Fibroblast of skin of scalp (primary cell): ENCODE data around the gene NCOA4. TPM values are rescaled to one million over a fixed set of nuclear protein-coding genes. Genes with fewer than 3 reads are reported as not detected.
"Not testable (repeated sequence)": the region's sequence is repeated elsewhere in the genome, so short reads cannot be mapped to it uniquely, and the experiment has no call there.

ENCODE experiments used
- DNase-seq: peaks from one replicate; pipeline ENCODE4 v3.0.0-alpha.2; 2013
- polyA plus RNA-seq, 2 experiments: library from polyadenylated mRNA; unstranded; fragments of 120-200 nt; gene quantifications; one replicate each; pipeline ENCODE4 v1.2.1, GENCODE V29; 2013; ENCODE audit not compliant: insufficient read length in 2 of 2

NCOA4 gene
- polyA plus RNA-seq (2013, experiment 1 of 2; ENCODE audit: insufficient read length) = 81.8 TPM
- polyA plus RNA-seq (2013, experiment 2 of 2; ENCODE audit: insufficient read length) = 91.3 TPM

DNA sequence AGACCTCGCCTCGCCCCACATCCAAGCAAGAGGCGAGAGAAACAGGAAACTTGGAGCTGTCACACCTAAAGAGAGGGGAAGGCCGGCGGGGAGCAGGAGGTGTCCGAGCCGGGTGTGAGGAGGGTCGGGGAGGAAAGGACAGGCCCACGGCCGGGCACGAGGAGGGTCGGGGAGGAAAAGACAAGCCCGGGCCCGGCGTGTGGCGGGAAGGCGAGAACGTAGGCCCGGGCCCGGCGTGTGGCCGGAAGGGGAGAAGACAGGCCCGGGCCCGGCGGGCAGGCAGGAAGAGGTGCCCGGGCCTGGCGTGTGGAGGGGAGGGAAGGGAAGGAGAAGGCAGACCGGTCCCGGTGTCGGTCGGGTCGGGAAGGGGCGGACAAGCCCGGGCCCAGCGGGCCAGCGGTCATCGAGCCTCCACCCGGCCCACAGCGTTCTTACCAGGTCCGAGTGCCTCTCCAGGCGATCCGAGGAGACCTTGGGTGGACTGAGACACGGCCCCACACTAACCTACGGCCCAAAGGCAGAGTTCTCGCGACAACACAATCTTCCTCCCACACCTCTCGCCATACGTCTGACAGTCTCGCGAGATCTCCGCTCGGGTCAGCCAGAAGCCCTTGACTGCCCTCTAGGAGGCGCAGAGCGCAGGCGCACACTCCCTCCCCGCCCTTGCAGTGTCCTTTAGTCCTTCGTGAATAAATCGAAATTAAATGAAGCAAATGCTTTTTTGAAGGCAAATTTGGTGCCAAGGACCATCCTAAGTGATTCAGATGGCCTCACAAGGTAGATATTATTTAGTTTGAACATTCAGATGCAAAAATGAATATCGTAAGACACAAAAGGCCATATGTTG lies at the start of gene NCOA4:
Gene NCOA4, minus strand, starts transcription at position 533 of the 847 bp plus-strand sequence. CDS start 13,943 bp downstream, outside the sequence.
- DNase-seq = peak; percentile 99

DNA sequence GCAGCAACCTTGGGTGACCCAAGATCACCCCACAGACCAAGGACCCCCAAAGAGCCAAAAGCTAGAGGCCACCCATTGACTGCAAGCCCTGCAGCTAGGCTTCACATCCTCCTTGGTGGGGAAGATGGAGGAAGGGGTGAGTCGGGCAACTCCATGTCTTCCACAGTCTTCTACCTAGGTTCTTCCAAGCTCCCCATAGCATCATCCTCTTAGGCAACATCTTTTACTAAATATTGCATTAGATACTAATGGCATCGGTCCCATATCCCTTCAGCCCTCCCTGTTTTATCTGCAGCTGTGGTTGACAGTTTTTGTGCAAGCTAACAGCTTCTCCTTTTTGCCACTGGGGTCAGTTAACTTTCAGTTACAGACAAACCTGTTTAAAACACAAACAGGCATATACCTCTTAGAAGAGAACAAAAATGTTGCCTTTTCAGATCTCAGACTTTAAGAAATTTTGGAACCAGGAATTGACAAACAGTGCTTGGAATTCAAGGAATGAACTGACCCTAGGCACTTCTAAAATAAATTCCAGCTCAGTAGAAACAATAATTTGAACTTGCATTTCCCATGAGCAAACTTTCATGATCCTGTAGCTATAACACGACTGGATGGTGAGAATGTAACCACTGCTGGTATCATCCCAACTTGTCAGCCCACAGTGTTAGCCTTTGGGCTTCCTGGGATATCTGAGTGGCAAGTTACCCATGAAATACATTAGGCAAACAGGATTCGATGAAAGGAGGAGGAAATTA lies 49.6 kb upstream of the NCOA4 start:
- no peak for DNase-seq

DNA sequence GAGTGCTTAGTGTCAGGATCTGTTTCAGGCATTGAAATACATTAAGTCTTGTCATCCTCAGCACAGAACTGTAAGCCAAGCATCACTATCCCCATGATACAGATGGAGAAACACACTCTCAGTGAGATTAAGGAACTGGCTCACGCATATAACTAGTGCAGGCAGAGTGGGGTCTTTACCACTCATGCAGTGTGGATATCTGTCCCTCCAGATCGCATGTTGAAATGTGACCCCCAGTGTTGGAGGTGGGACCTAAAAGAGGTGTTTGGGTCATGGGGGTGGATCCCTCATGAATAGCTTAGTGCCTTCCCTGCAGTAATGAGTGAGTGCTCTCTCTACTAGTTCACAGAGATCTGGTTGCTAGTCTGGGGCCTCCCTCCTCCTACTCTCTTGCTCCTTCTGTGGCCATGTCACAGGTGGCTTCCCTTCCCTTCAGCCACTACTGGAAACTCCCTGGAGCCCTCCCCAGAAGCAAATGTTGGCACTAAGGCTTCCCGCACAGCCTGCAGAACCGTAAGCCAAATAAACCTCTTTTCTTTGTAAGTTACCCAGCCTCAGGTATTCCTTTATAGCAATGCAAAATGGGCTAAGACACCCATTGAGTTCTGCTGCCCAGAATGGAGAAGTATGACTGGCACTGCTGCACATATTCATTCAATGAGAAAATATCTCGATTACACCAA lies 47.4 kb upstream of the NCOA4 start:
- DNase-seq = no peak

DNA sequence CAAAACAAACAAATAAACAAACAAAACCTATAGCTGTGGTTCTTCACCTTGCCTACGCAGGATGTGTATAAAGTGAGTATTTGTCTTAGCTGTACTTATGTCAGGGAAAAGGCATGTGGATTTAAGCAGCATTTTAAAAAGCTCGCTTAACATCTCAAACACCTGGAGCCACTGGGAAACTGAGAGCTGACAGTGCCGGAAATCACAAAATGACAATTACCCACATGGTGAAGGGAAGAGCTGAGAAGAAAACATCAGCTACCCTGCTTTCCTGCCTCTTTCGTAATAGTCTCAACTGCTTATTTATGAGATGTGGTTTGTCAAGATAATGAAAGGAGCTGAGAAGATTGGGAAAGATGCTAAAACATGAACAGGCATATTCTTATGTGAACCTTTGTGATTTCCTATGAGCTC lies 46.7 kb upstream of the NCOA4 start:
- no peak for DNase-seq

DNA sequence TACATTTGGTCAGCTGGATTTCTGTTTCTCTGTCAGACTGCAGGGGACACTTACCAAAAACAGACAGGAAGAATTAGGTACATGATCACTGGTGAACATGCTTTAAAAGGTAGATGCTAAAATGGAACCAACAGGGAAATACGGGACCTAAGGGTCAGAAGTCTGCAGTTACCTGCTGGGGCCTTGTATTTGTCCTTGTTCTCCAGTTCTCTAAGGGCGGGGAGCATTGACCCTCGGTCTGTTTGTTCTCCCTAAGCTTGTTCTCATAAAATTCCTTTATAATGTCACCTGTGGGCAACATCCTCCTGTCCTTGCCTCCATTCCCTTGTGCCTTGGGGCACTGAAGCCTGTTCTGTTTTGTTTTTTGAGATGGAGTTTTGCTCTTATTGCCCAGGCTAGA lies 45.4 kb upstream of the NCOA4 start:
- DNase-seq = no peak

DNA sequence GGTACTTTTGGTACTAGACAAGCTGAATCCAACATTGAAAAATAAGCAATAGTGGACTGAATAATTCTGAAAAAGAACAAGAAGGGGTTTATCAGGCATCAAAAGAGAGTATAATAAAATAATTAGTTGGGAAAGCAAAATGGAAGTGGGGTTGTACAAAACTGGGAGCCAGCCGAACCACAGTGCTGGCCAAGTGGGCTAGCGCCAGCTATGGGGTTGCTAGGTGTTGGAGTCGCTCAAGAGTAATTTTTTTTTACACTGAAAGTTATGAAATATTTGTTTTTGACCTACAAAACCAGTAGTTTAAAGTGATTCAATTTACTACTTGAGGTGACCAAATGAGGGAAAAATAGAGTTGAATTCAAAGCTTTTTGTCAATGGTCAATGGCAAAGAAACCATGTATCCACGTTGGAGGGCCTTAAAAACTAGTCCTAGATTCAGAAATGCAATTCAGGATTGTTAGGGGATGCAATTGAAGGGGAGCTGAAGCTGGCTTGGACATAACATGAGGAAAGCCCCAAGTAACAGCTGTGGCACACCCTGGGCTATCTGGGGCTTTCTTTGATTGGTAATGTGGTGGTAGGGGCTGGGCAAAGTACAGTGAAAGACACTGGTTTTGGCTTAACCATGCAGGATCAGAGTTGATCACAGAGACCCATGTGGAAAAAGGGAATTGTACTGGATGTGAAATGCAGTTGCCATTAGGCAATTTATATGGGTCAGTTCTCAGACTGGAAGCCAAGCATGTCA lies 43.9 kb upstream of the NCOA4 start:
- no peak for DNase-seq

DNA sequence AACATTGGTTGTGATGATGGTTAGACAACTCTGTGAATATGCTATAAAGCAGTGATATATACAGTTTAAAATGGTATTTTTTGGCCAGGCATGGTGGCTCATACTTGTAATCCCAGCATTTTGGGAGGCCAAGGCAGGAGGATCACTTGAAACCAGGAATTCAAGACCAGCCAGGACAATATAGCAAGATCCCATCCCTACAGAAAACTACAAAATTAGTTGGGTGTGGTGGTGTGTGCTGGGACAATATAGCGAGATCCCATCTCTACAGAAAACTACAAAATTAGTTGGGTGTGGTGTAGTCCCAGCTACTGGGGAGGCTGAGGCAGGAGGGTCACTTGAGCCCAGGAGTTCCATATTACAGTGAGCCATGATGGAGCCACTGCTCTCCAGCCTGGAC lies 43.1 kb upstream of the NCOA4 start:
- no peak for DNase-seq

DNA sequence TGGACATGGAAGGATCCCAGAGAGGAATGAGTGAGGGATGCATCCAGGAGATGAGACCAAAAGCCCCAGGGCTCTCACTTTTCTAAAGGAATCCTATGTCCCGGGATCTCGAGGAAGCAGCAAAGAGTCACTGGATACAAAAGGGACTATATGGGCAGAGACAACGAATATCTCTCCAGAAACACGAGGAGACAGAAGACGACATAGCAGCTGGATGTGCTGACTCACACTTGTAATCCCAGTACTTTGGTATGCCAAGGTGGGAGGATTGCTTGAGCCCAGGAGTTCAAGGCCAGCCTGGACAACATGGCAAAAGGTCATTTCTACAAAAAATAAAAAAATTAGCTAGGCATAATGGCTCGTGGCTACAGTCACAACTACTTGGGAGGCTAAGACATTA lies 40.3 kb upstream of the NCOA4 start:
- no peak for DNase-seq

DNA sequence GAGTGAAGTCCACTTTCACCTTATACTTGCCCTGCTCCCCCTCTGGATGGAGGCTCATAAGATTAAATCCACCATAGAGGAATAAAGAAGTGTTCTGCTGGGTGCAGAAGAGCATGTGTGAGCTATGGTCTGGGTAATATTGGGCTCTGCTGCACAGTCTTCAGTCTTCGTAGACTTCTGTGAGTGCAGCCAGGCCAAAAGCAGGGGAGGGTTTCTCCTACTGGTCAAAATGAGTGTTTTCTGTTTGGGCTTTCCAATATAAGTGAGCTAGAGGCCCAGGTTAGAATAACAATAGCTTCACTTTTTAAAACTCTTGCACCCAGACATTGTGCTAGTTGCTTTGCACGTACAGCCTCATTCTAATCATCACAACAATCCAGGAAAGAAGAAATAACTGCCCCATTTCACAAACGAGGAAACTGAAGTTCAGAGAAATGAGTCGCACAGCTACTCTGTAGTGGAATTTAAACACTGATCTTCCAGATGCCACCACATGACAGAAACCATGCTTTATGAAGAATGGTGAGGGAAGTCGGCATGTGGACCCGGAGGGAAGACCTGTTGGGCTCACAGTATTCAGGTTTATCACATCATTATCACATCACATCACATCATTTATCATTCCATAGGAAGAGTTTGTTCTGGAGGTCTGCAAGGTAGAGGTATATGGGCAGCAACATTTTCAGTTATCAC lies 39.5 kb upstream of the NCOA4 start:
- DNase-seq = no peak

DNA sequence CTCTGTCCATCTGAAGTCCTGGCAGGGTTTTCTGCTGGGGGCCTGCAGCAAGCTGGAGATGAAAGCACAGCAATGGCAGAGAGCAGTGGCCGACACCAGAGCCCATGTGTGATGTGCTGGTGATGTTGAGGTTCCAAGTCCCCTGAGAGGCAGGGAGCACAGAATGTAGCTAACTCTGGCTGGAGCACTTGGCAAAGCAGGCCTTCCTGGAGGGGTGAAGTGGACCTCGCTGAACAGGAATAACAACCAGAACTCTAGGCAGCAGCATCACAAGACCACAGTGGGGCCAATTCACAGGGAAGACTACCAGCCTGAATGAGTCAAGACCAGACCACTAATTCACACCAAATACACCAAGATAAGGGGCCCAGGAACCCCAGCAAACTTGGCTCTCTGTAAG lies 38.5 kb upstream of the NCOA4 start:
- DNase-seq = no peak

DNA sequence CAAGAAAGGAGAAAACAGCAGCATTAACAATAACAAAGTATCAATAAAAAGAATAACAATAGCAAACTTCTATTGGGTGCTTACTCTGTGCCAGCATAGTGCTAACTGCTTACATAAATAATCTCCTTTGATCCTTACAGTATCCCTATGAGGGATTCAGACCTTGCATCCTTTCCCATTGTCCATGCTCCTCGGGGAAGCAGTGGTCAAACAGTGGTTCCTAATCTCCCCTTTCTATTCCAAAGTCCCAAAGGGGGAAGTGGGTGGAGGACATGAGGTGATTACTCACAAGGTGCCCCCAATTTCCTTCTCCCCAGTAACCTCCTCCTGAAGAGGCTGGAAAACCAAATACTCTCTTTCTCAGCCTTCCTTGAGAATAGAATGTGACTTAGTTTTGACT lies 37.7 kb upstream of the NCOA4 start:
- no peak for DNase-seq

DNA sequence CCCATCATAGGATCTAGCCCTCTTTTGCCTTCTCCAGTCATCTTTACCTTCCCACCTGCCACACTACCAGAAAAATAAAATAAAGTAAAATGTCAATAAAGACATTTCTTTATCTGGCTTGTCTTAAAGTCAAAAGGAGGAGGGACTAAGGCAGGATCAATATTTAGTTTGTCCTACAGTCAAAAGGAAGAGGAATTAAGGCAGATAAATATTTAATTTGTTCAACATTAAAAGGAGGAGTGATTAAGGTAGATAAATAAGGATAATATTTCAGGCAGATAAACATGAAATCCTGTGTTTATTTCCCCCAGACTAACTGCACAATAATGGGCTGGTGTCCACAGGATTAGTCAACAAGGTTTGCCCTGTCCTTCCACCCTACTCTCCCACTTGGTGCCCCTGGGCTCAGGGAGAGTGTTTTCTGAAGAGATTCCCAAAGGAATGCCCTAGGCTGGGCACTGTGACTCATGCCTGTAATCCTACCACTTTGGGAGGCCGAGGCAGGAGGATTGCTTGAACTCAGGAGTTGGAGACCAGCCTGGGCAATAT lies 33.9 kb upstream of the NCOA4 start:
- DNase-seq = no peak

DNA sequence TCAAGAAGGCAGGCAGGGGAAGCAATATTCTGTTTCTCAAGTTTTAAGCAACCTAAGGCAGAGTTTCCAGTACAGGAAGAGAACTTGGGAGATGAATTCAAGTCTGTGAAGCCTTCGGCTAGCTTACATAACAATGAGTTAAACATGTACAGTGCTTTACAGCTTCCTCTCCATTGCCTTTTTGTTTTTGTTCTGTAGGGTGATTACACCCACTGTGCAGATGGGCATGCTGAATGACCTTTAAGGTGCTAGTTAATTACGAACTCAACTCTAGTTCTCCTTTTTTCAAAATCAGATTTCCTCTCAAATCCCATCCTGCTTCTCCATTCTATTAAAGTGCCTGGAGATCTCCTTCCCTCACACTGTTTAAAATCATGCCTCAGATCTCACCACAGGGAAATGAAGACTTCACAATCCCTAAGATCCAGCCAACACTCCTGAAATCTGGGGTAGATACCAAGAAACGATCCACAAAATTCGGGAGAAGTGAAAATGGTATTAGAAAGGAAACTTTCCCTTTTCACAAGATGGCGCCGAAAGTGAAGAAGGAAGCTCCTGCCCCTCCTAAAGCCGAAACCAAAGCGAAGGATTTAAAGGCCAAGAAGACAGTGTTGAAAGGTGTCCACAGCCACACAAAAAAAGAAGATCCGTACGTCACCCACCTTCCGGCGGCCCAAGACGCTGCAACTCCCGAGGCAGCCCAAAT lies 32.5 kb upstream of the NCOA4 start:
- no peak for DNase-seq

DNA sequence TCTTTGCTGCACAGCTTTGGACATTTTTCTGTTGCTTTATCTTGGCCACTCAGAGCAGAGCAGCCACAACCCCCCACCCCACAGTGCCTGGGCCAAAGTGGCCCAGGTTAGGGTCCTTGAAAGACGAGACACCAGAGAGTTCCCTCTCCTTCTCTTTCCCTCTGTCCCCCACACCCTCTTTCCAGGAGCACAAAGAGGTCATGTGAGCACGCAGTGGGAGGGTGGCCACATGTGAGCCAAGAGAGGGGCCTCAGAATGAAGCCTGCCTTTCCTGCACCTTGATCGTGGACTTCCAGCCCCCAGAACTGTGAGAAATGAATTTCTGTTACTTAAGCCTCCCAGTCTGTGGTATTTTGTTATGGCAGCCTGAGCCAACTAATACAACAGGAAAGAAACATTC lies 30.3 kb upstream of the NCOA4 start:
- DNase-seq = no peak

DNA sequence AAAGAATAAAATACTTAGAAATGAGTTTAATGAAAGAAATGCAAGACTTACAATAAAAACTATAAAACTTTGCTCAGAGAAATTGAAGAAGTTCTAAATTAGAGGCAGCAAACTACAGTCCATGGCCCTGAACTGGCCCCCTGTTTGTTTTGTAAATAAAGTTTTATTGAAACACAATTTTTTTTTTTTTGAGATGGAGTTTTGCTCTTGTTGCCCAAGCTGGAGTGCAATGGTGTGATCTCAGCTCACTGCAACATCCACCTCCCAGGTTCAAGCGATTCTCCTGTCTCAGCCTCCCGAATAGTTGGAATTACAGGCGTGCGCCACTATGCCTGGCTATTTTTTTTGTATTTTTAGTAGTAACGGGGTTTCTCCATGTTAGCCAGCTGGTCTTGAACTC lies 27.5 kb upstream of the NCOA4 start:
- DNase-seq = not testable (repeated sequence)

DNA sequence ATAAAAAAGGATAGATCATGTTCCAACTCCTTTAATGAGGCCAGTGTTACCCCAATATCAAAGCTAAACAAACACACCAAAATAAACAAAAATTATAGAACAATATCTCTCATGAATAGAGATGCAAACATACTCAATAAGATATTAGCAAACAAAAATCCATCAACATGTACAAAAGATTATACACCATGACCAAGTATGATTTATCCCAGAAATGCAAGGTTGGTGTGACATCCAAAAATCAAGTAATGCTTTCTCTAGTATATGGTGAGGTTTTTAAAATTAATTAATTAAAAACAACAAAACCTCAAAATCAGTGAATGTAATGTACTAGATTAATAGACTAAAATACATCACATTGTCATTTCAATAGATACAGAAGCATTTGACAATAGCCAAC lies 26.6 kb upstream of the NCOA4 start:
- DNase-seq = no peak

DNA sequence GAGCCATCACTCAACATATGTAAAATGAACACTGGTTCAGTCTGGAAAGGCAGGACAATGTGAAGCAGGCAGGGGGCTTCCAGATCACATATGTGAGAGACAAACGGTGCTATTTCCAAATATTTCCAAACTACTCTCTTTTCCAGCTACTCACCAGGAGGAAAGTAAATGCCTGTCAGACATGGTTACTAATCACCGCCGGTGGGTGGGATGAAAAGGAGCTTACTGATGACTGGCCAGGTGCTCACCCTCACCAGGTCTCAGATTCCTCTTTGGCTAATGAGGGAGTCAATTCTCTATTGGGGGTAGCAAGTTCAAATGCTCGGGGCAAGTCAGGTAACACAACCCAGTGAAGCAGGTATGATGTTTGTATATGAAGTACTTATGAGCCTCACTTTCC lies 25.3 kb upstream of the NCOA4 start:
- no peak for DNase-seq

DNA sequence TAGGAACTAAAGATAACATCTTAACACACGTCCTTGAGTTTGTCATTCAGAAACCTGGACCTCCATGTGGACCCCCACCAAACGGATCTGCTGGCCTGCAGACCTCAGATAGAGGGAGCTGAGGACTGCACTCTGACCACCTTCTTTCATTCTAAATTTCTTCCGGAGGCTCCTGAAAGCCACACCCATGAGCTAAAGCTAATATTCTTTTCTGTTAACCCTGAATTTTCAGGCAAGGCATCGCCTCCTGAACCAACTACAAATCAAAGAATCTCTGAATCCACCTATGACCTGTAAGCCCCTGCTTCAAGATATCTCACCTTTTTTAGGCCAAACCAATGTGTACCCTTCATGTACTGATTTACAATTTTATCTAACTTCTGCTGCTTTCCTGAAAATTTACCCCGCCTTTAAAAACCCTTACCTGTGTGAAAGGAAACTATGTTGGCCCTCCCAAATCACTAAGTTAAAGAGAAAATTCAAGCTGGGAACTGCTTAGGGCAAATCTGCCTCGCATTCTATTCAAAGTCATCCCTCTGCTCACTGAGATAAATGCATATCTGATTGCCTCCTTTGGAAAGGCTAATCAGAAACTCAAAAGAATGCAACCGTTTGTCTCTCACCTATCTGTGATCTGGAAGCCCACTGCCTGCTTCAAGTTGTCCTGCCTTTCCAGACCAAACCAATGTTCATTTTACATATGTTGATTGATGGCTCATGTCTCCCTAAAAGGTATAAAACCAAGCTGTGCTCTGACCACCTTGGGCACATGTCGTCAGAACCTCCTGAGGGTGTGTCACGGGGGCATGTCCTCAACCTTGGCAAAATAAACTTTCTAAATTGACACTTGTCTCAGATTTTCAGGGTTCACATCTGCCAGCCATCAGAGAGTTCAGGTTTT lies 23.4 kb upstream of the NCOA4 start:
- DNase-seq = no peak

DNA sequence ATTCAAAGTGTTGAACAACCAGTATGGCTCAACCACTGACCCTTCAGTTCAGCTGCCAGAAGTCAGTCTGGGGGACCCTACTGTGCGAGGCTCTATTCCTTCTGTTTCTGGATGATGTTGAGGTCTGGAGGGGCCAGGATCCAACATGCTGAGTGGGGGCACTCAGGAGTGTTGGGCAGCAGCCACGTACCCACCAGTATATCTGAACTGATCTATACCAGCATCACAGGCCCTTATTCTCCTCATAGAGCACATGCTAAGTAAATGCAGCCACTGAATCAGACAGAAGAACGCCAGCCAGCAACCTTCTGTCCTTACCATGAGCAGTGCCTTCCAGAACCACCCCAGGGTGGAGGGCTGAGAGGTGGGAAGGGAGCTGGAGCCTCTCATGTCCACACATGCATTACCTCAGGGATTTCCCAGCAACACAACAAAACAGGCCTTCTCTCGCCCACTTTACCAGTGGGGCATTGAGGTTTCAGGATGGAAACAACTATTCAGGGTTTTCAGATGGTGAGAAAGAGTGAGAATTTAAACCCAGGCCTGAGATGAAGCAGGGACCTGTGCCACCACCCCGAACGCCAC lies 22.5 kb upstream of the NCOA4 start:
- no peak for DNase-seq
